SIG-M5 treated with dmso at 0.1 percent for 504 hours (cell line): ENCODE measurements around the gene CARNS1.

Source experiments
- DNase-seq: peaks from one replicate; lab custom pipeline; 2025; ENCODE audit not compliant: unreplicated experiment; lab: John Stamatoyannopoulos, UW

The CARNS1 gene

DNA sequence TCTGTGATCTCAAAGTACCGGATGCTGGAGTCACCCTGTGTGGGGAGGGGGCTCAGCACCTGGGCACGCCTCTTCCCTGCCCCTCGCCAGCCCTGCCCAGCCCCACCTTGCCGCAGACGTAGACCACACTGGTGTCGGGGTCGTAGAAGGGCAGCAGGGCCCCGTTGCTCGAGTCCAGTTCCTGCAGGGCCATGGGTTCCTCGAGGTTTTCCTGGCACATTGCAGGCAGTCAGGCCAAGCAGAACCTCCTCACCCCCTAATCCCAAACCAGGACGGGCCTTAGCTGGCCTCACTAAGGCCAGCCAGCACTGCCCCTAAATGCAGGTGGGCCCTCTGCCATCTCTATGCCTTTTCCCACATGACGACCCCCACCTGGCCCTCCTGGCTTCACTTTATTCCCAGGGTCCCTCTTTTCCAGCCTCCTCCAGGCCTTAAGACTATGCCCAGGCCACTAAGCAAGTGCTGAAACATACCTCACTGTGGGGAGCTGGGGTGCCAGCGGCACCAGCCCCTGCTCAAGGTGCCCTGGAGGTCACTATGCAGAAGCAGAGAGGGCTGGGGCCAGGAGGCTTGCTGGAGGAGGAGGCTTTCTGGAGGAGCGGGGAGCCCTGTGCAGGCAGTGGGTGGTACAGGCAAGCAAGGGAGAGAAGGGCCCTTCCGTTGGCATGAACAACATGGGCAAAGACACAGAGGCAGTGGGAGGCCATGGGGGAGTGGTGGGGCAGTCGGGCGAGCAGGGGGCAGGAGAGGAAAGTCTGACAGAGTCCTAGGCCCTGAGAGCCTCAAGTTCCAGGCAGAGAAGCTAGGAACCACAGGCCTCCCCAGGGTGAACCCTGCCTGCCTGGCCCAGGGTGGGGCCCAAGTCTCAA lies 25.0 kb downstream of the CARNS1 start:
- DNase-seq = no peak

DNA sequence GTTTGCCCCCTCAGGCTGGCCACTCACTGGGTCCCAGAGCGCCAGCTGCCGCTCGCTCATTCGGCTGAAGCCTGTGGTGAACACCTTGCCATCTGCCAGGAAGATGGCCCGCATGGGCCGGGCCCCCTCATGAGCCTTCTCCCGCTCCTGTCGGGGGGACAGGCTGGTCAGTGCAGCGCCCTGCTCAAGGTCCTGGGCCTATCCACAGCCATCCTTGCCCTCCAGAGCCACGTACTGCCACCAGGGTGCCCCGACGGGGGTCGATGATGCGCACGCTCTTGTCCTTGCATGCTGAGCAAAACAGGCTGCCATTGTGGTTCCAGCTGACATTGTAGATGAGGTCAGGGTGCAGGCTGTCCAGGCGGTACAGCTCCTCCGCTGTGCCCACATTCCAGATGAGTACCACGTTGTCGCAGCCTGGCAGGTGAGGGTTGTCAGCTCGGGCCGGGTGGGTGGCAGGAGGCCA lies 25.7 kb downstream of the CARNS1 start:
- DNase-seq = no peak

DNA sequence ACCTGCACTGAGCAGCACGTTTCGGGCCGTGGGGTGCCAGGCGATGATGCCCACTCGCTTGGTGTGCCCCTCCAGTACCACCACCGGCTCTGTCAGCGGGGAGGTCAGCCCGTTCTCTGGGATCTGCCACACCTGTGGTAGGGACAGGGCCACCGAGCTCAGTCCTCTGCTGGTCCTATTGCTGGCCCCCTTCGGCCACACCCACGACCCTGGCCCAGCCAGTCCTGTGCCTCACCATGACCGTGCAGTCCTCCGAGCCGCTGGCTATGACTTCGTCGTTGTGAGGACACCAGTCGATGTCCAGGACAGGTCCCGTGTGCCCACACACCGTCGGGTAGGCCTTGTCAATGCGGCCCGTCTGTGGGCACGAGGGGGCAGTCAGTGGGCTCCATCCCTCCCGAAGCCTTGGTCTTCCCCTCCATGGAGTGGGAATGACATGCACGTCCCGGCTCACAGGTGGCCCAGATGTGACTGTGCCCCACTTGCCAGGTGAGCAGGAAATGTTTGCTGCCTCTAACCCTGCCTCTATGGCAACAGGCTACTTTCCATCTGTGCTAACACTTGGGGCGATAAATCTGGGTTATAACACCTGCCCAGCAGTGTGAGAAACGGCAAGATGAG lies 26.4 kb downstream of the CARNS1 start:
- DNase-seq = no peak

GRCh38 chr11:67442504-67443404 lies 27.3 kb downstream of the CARNS1 start:
- DNase-seq = no peak

GRCh38 chr11:67445515-67445914 lies 30.0 kb downstream of the CARNS1 start:
- no peak for DNase-seq

DNA sequence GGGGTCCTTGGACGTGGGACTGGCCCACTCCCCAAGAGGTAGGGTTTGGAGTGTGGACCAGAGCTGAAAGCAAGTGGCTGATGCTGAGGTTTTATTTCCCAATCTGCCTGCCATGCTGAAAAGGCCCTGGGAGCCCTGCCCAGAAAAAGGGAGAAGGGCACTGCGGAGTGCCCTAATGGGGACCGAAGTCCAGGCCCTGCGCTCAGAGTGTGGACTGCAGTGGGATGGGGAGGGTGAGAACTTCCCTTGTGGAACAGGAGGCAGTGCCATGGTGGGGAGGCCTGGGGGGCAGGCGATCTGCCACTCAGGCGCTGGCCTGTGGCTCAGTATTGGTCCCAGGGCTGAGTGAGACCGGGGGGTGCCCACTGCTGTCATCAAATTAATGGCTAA lies 32.7 kb downstream of the CARNS1 start:
- no peak for DNase-seq

DNA sequence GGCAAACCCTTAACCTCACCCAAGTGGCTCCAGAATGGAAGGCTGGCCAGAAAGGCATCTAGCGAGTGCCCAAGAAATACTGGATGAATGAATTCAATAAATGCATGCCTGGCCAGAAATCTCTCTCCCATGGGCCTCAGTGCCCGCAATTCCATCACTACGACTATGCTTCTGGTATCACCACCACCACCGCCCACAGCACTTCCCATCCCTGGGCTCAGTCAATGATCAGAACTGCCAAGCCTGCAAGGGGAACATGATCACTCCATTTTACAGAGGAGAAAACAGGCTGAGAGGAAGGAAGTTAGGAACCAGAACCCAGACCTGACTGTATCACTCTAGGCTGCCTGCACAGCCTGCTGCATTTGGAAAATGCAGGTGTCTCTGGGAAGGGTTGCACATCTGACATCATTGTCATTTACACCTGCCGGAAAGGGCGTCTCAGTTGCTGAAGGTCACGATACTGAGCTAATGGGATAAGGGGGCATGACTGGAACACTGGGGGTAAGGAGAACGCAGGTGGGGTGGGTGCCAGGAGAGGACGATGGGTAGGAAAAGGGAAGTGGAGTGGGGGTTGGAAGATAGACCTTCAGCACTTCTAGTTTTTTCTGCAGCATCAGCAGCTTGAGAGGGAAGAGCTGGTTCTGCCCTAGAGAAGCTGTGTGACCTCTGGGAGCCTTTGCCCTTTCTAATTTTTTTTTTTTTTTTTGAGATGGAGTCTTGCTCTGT lies 33.8 kb downstream of the CARNS1 start:
- peak; percentile 14 for DNase-seq

DNA sequence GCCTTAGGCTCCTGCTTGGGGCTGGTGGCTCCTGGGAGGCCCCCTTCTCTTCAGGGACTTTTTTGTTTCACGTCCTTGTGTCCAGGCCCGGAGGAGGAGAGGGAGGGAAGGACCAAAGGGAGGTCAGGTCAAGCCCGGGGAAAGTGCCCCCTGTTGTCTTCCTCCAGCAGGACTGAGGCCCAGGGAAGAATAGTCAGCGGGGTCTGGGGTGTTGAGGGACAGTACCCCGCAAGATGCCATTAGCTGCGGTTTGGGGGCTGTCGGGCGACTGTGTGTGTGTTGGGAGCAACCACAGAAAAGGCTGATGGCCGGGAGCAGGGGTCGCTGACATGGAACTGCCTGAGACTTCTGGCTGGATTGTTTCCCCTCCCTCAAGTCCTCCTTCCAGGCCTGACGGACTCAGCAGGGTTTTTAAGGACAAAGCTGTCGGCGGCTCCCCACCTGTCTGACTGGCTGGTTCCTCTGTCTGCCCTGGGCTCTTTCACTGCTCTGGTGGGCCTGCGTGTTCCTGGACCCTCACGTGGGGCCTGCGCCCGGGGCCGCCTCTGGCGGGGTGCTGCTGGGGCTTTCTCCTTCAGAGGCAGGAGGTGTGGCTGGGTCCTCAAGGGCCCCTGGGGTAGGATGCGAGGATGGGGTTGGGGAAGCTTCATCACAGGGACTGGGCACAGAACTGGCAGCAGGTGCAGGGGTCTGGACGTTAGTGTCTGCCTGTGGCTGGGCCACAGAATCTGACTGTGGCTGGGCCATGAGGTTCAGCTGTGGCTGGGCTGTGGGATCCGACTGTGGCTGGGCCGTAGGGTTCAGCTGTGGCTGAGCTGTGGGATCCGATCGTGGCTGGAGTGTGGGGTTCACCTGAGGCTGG lies 35.5 kb downstream of the CARNS1 start:
- no peak for DNase-seq

DNA sequence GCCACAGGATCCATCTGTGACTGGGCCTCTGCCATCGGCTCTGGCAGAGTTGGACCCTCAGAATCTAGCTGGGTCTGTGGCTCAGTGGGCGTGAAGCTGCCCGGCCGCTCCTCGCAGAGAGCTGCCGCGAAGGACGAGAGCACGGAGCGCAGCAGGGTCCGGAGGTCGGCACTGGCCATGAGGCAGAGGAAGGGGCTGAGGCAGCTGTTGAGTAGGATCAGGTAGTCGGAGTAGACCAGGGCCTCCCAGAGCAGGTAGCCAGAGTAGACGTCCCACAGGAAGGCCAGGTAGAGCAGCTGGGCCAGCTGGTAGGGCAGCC lies 36.1 kb downstream of the CARNS1 start:
- DNase-seq = no peak

GRCh38 chr11:67452141-67452952 lies 36.9 kb downstream of the CARNS1 start, which contains the start of gene GPR152:
GPR152 (minus strand) TSS chr11:67452729; CDS start chr11:67452724, 5 bp downstream.
- DNase-seq = no peak

GRCh38 chr11:67453816-67454732 lies 38.6 kb downstream of the CARNS1 start:
- DNase-seq = no peak

GRCh38 chr11:67455054-67455453 lies 39.6 kb downstream of the CARNS1 start, which contains the start of gene CABP4:
CABP4 (plus strand) TSS chr11:67455354; CDS start chr11:67455424, 70 bp downstream.
- DNase-seq = no peak

DNA sequence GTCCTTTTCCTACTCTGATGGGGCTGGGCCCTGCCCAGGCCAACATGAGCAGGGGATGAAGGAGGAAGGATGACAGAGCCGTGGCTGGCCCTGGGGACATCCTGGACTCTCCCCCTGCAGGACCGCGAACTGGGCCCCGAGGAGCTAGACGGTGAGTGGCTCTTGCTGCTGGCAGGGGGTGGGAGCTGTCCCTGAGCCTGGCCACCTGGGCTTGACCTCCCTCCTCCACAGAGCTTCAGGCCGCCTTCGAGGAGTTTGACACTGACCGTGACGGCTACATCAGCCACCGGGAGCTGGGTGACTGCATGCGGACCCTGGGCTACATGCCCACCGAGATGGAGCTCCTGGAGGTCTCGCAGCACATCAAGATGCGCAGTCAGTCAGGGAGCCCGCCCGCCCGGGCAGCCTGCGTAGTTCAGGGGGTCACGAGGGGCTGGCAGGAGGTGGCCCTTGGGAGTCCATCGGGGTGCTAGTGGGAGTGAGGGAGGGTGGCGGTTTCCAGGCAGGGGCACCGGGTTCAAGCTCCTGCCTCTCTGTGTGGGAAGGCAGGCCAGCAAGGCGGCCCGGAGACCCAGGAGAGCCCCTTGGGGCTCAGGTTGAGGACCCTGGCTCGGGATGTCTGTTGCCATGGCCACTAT lies 40.7 kb downstream of the CARNS1 start:
- no peak for DNase-seq

- DNase-seq = no peak
Observed at GRCh38 chr11:67457453-67457852, 42.0 kb downstream of the CARNS1 start.

DNA sequence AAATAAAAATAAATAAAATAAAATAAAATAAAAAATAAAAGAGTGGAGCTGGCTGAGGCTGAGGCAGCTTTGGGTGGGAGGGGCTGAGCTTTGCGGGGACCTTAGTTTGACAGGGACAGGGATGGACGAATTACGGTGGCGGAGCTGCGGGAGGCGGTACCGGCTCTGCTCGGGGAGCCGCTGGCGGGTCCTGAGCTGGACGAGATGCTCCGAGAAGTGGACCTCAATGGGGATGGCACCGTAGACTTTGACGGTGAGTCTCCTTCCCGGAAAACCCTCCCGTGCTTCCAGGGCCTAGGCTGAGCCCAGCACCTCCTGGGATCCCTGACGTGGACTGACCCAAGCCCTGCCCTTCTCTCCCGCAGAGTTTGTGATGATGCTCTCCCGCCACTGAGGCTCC lies 42.8 kb downstream of the CARNS1 start:
- DNase-seq = no peak

- no peak for DNase-seq
Observed at GRCh38 chr11:67463186-67463585, 47.7 kb downstream of the CARNS1 start.

DNA sequence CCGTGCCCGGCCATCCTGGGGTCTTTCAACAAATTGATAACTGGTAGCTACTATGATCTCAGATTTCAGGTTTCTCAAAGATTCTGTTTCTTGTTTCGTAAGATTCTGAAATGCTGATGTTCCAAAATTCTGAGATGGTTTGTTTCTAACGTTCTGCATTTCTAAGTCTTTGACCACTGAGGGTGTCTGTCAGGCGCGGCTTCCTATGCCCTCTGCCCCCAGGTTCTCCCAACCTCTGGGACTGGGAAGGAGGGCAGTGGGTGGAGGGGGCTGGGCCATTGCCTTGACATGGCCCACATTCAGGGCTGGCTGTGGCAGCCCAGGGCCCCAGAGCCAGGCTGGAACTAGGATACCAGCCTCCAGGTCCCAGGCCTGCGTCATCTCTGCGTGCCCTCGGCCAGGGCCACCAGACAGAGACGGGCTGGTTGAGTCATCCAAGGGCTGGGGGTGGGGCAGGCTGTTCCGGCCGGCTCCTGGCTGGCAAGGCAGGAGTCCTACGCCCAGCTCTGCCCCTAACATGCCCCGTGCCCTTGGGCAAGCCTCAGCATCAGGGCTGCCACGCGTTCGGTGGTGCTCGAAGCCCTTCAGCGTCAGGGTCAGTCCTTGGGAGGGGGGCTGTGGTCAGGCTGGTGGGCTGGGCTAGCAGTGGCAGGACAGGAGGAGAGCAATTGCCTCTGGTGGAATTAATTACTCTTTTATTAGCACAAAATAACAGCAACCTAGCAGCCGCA lies 48.4 kb downstream of the CARNS1 start:
- peak; percentile 54 for DNase-seq
